Loucy (cell line): ENCODE data around the gene PIGM.

ENCODE experiments used
- H2AFZ ChIP-seq: fragments of 200-600 bp; sonication (generic); 2 replicates; pipeline ENCODE4 v1.6.0; 2016; ENCODE audit warnings: antibody characterized with exemption, mild to moderate bottlenecking, low read length, moderate library complexity
- H3F3A ChIP-seq: fragments of 200-600 bp; 2 replicates; pipeline ENCODE4 v1.6.0; 2016; ENCODE audit warnings: antibody characterized with exemption, low read depth, mild to moderate bottlenecking
- H3K27me3 ChIP-seq: fragments of 200-600 bp; sonication (generic); 2 replicates; pipeline ENCODE4 v1.6.1; 2014; ENCODE audit warnings: low read length, mild to moderate bottlenecking; ENCODE audit not compliant: insufficient read depth, poor library complexity, severe bottlenecking
- H3K36me3 ChIP-seq: fragments of 200-600 bp; sonication (generic); 2 replicates; pipeline ENCODE4 v1.6.1; 2016; ENCODE audit warnings: low read length; ENCODE audit not compliant: insufficient read depth
- H3K4me1 ChIP-seq: fragments of 200-600 bp; sonication (generic); 2 replicates; pipeline ENCODE4 v1.5.1; 2014; ENCODE audit warnings: low read length, mild to moderate bottlenecking; ENCODE audit not compliant: insufficient read depth, poor library complexity, severe bottlenecking
- H3K4me2 ChIP-seq: fragments of 200-600 bp; sonication (generic); 2 replicates; pipeline ENCODE4 v1.6.0; 2014; ENCODE audit warnings: antibody characterized with exemption, low read length, low read depth, mild to moderate bottlenecking; ENCODE audit not compliant: poor library complexity, severe bottlenecking
- H3K4me3 ChIP-seq: fragments of 200-600 bp; sonication (generic); 2 replicates; pipeline ENCODE4 v1.5.1; 2014; ENCODE audit warnings: low read length, mild to moderate bottlenecking, mixed read lengths; ENCODE audit not compliant: poor library complexity, severe bottlenecking
- H3K79me2 ChIP-seq: fragments of 200-600 bp; sonication (generic); 2 replicates; pipeline ENCODE4 v1.6.1; 2014; ENCODE audit warnings: low read length; ENCODE audit not compliant: insufficient read depth
- H3K9ac ChIP-seq: fragments of 200-600 bp; sonication (generic); 2 replicates; pipeline ENCODE4 v1.6.0; 2014; ENCODE audit warnings: mild to moderate bottlenecking, low read depth, low read length, moderate library complexity; ENCODE audit not compliant: poor library complexity, severe bottlenecking
- H3K9me2 ChIP-seq: fragments of 200-600 bp; sonication (generic); replicated peaks from 2 replicates; pipeline ENCODE4 v1.6.1; 2016; ENCODE audit warnings: low read depth, low read length, mixed read lengths
- H3K9me3 ChIP-seq: fragments of 200-600 bp; sonication (generic); 2 replicates; pipeline ENCODE4 v1.6.1; 2014; ENCODE audit warnings: mild to moderate bottlenecking, antibody characterized with exemption, low read length, low read depth; ENCODE audit not compliant: insufficient read depth
- H4K20me1 ChIP-seq: fragments of 200-600 bp; sonication (generic); 2 replicates; pipeline ENCODE4 v1.6.0; 2014; ENCODE audit warnings: antibody characterized with exemption, low read length, mild to moderate bottlenecking; ENCODE audit not compliant: insufficient read depth, poor library complexity, severe bottlenecking
- CTCF ChIP-seq: fragments of 200-600 bp; sonication (generic); conservative IDR thresholded peaks from 2 replicates; pipeline ENCODE4 v1.5.1; 2014; ENCODE audit warnings: mild to moderate bottlenecking, antibody characterized with exemption, low read length
- EZH2phosphoT487 ChIP-seq: fragments of 200-600 bp; IDR thresholded peaks from 2 replicates; pipeline ENCODE4 v1.6.1; 2018; ENCODE audit warnings: antibody characterized with exemption, mild to moderate bottlenecking, moderate library complexity, borderline replicate concordance

The PIGM gene

GRCh38 chr1:159978107-159978398, 53.7 kb downstream of the PIGM start:
- H3K36me3 ChIP-seq = no peaks in the 10 kb centered on the region
- H3K4me3 ChIP-seq = no peak overlapping the region
- TF ChIP-seq CTCF = no peak
- TF ChIP-seq EZH2phosphoT487 = no peak
- H3K9me2 ChIP-seq = no peaks in the 10 kb centered on the region
- no peaks in the 10 kb centered on the region for H4K20me1 ChIP-seq
- no peaks in the 10 kb centered on the region for H3K9me3 ChIP-seq
- H3F3A ChIP-seq = no peaks in the 10 kb centered on the region
- H3K27me3 ChIP-seq = peaks cover 9% of the 10 kb centered on the region
- no peak overlapping the region for H3K4me2 ChIP-seq
- H3K79me2 ChIP-seq = no peaks in the 10 kb centered on the region
- H3K4me1 ChIP-seq = no peaks in the 10 kb centered on the region
- H3K9ac ChIP-seq = no peak overlapping the region
- no peak overlapping the region for H2AFZ ChIP-seq

GRCh38 chr1:159977364-159978106, 54.3 kb downstream of the PIGM start:
- no peaks in the 10 kb centered on the region for H3F3A ChIP-seq
- no peak overlapping the region for H2AFZ ChIP-seq
- no peaks in the 10 kb centered on the region for H3K79me2 ChIP-seq
- no peak overlapping the region for H3K4me2 ChIP-seq
- no peak overlapping the region for H3K9ac ChIP-seq
- no peak overlapping the region for H3K4me3 ChIP-seq
- no peaks in the 10 kb centered on the region for H3K36me3 ChIP-seq
- no peaks in the 10 kb centered on the region for H3K9me3 ChIP-seq
- no peaks in the 10 kb centered on the region for H4K20me1 ChIP-seq
- TF ChIP-seq CTCF = no peak
- TF ChIP-seq EZH2phosphoT487 = no peak
- H3K9me2 ChIP-seq = no peaks in the 10 kb centered on the region
- H3K27me3 ChIP-seq = peaks cover 9% of the 10 kb centered on the region
- no peaks in the 10 kb centered on the region for H3K4me1 ChIP-seq
